ENCODE data around the gene POU6F2. TPM values are rescaled to one million over a fixed set of nuclear protein-coding genes. Genes with fewer than 3 reads are reported as not detected.

The POU6F2 gene
- total and polyA plus RNA-seq, 5 donors: 0.81 to 3.4 (median 2.9) TPM

GRCh38 chr7:39406467-39406866 lies 428.8 kb downstream of the POU6F2 start:
- DNase-seq (no peak), ATAC-seq (no peak)
- no peak overlapping the region for H3K4me3 ChIP-seq (ENCODE audit: low read length)
- WGBS: 81% methylated on average over 10 of the region's 10 CpGs
- no peaks in the 10 kb centered on the region for H3K9me3 ChIP-seq (ENCODE audit: control insufficient read depth, low read length)
- no peaks in the 10 kb centered on the region for H3K4me1 ChIP-seq (ENCODE audit: control insufficient read depth, insufficient read depth, low read length)
- no peak overlapping the region for H3K27ac ChIP-seq (ENCODE audit: low read length)
- H3K27me3 ChIP-seq (ENCODE audit: control insufficient read depth, insufficient read depth): no peaks in the 10 kb centered on the region
- intact Hi-C loops (cut with DNase I): no loop called here

DNA sequence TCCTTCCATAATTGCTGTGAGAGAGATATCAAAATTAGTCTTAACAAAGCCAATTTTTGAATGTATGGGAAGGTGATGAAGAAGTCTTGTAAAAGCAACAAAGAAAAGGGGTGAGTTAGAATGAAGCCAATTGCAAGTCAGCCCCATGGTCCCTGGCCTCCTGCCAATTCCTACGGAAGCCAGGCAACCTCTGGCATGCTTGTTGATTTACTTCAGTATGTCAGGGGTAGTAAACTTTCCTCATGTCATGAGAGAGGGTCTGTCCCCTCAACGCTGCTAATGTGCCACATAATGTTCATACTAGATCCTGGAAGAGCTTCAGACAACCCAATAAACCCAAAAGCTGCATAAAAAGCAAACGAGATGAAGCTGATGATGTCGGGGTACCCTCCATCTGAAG lies 429.4 kb downstream of the POU6F2 start:
- 51% methylated on average over 4 of the region's 4 CpGs for WGBS
- Histone ChIP-seq H3K4me1 (ENCODE audit: control insufficient read depth, insufficient read depth, low read length) (no peaks in the 10 kb centered on the region), H3K27ac (ENCODE audit: low read length) (no peak overlapping the region), H3K27me3 (ENCODE audit: control insufficient read depth, insufficient read depth) (no peaks in the 10 kb centered on the region), H3K4me3 (ENCODE audit: low read length) (no peak overlapping the region), H3K9me3 (ENCODE audit: control insufficient read depth, low read length) (no peaks in the 10 kb centered on the region)
- intact Hi-C loops (cut with DNase I): no loop called here
- DNase-seq (no peak), ATAC-seq (no peak)

GRCh38 chr7:39407723-39408122 lies 430.0 kb downstream of the POU6F2 start:
- H3K27me3 ChIP-seq (ENCODE audit: control insufficient read depth, insufficient read depth): no peaks in the 10 kb centered on the region
- H3K27ac ChIP-seq (ENCODE audit: low read length): no peak overlapping the region
- H3K4me1 ChIP-seq (ENCODE audit: control insufficient read depth, insufficient read depth, low read length): no peaks in the 10 kb centered on the region
- ATAC-seq (no peak), DNase-seq (no peak)
- no peaks in the 10 kb centered on the region for H3K9me3 ChIP-seq (ENCODE audit: control insufficient read depth, low read length)
- WGBS: 77% methylated on average over 8 of the region's 8 CpGs
- intact Hi-C loops (cut with DNase I): no loop called here
- no peak overlapping the region for H3K4me3 ChIP-seq (ENCODE audit: low read length)

GRCh38 chr7:39408906-39409305 lies 431.2 kb downstream of the POU6F2 start:
- intact Hi-C loops (cut with DNase I): no loop called here
- no peak for DNase-seq
- Histone ChIP-seq H3K9me3 (ENCODE audit: control insufficient read depth, low read length) (no peaks in the 10 kb centered on the region), H3K4me1 (ENCODE audit: control insufficient read depth, insufficient read depth, low read length) (no peaks in the 10 kb centered on the region), H3K27ac (ENCODE audit: low read length) (no peak overlapping the region), H3K27me3 (ENCODE audit: control insufficient read depth, insufficient read depth) (no peaks in the 10 kb centered on the region), H3K4me3 (ENCODE audit: low read length) (no peak overlapping the region)
- WGBS: 65% methylated on average over 1 of the region's 1 CpG
- ATAC-seq: no peak

DNA sequence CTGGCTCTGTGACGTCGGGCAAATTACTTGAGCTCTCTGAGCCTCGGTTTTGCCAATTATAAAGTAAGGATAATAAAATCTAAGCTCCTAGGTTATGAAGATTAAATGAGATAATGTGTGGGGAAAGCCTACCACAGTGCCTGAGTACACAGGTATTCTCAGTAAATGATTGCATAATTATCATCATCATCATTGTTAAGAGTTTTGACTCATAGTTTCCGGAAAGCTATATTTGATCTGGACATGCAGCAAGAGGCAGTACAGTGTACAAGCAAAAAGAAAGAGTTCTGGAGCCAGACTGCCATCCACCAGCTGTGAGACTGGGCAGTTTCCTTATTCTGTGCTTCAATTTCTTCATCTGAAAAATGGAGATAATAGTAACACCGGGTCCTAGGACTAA lies 432.9 kb downstream of the POU6F2 start:
- intact Hi-C loops (cut with DNase I): no loop called here
- no peak overlapping the region for H3K27ac ChIP-seq (ENCODE audit: low read length)
- no peak for ATAC-seq
- no peak overlapping the region for H3K4me3 ChIP-seq (ENCODE audit: low read length)
- H3K9me3 ChIP-seq (ENCODE audit: control insufficient read depth, low read length): no peaks in the 10 kb centered on the region
- no peaks in the 10 kb centered on the region for H3K27me3 ChIP-seq (ENCODE audit: control insufficient read depth, insufficient read depth)
- WGBS: 91% methylated on average over 5 of the region's 5 CpGs
- no peak for DNase-seq
- H3K4me1 ChIP-seq (ENCODE audit: control insufficient read depth, insufficient read depth, low read length): no peaks in the 10 kb centered on the region

DNA sequence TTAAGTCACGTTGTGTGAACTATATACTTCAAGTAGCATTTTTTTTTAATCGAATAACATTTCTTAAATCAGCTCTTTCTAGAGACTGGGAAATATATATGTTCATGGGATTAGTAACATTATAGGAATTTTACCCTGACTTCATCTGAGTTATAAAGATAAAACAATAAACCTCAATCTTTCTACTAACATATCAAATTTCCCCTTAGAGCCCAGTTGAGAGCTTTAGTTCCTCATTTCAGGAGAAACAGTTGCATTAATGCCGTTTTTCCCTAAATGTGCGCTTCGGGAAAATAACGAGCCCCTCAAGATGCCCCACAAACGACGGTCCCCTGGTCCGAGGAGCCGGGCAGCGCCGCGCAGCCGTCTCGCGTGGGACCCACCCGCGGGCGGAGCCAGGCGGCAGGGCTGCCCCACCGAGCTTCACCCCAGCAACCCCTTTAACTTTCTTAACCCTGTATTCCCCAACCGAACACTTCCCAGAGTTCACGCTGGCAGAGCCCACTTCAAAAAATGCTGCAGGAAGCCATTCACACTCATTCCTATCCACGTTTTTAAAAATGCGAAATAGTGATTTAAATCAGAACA lies 436.0 kb downstream of the POU6F2 start:
- Histone ChIP-seq H3K9me3 (ENCODE audit: control insufficient read depth, low read length) (no peaks in the 10 kb centered on the region), H3K4me3 (ENCODE audit: low read length) (peak overlapping the region; percentile 72), H3K4me1 (ENCODE audit: control insufficient read depth, insufficient read depth, low read length) (no peaks in the 10 kb centered on the region), H3K27ac (ENCODE audit: low read length) (no peak overlapping the region), H3K27me3 (ENCODE audit: control insufficient read depth, insufficient read depth) (no peaks in the 10 kb centered on the region)
- intact Hi-C loops (cut with DNase I): no loop called here
- DNase-seq: peak in 2 of 3 donors; percentile 49 to 53
- peak; percentile 57 to 74 for ATAC-seq
- WGBS: 7% methylated on average over 25 of the region's 25 CpGs

DNA sequence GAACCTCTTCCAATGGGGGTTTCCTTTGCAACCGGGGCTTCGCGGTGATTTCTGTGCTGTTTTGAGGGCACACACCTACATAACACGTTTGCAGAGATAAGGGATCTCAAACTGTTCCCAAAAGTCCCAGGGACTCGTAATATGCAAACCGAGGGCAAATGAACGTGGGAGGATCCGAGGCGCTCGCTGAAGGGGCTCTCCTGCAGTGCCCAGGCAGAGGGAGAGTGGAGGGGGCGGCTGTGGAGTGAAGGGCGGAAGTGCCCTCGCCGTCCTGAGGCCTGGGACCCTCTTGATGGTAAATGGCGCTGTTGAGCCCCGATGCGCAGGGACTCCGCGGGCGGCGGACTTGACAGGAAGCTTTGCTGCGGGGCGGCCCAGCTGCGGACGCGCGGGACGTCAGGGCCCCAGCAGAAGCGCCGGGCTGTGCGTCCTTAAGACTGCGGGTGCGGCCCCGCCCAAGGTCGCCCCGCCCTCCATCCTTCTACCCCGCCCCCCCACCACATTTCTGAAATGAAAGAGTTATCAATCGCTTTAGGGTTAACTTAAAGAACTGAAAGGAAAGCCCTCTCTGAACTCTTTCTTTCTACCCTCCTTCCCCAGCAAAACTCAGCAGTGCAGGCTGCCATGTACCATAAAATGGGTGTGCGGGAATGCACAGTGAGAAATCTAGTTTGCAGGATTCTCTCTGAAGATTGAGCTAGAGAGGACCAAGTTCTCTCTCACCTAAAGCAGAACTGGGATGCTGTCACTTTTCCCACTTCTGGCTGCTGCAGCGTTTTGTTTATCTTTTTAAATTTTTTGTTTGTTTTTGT lies 436.7 kb downstream of the POU6F2 start:
- Histone ChIP-seq H3K9me3 (ENCODE audit: control insufficient read depth, low read length) (no peaks in the 10 kb centered on the region), H3K27me3 (ENCODE audit: control insufficient read depth, insufficient read depth) (no peaks in the 10 kb centered on the region), H3K27ac (ENCODE audit: low read length) (no peak overlapping the region), H3K4me3 (ENCODE audit: low read length) (peak overlapping the region; percentile 72), H3K4me1 (ENCODE audit: control insufficient read depth, insufficient read depth, low read length) (no peaks in the 10 kb centered on the region)
- ATAC-seq (peak; percentile 91 to 94), DNase-seq (peak; percentile 48 to 83 (median 75))
- WGBS: 2% methylated on average over 40 of the region's 40 CpGs
- intact Hi-C loops (cut with DNase I): no loop called here

DNA sequence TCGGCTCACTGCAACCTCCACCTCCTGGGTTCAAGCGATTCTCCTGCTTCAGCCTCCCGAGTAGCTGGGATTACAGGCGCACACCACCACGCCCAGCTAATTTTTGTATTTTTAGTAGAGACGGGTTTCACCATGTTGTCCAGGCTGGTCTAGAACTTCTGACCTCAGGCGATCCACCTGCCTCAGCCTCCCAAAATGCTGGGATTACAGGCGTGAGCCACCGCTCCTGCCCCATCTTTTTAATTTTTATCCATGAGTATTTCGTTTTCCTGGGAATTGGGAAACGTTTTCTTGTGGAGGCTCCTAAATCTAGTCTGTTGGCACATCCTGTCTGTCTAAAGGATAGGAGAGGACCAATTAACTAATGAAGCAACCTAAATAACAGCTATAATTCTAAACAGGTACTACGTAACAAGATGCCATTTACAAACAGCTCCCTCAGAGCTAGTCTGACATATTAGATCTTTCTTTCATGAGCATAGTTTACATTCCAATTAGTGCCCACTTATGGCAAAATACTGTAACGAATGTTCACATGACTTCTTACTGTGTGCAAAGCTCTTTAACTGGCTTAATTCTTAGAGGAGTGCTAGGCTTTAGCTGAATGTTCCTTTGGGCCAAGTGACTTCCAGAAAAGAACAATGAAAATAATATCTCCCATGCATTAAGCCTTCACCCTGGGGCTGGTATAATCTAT lies 437.5 kb downstream of the POU6F2 start:
- ATAC-seq (no peak), DNase-seq (no peak)
- Histone ChIP-seq H3K9me3 (ENCODE audit: control insufficient read depth, low read length) (no peaks in the 10 kb centered on the region), H3K4me1 (ENCODE audit: control insufficient read depth, insufficient read depth, low read length) (no peaks in the 10 kb centered on the region), H3K4me3 (ENCODE audit: low read length) (no peak overlapping the region), H3K27me3 (ENCODE audit: control insufficient read depth, insufficient read depth) (no peaks in the 10 kb centered on the region), H3K27ac (ENCODE audit: low read length) (no peak overlapping the region)
- intact Hi-C loops (cut with DNase I): no loop called here
- WGBS: 84% methylated on average over 13 of the region's 13 CpGs

GRCh38 chr7:39416866-39417265 lies 439.2 kb downstream of the POU6F2 start:
- Histone ChIP-seq H3K4me1 (ENCODE audit: control insufficient read depth, insufficient read depth, low read length) (no peaks in the 10 kb centered on the region), H3K4me3 (ENCODE audit: low read length) (no peak overlapping the region), H3K27me3 (ENCODE audit: control insufficient read depth, insufficient read depth) (no peaks in the 10 kb centered on the region), H3K9me3 (ENCODE audit: control insufficient read depth, low read length) (no peaks in the 10 kb centered on the region), H3K27ac (ENCODE audit: low read length) (no peak overlapping the region)
- ATAC-seq (no peak), DNase-seq (no peak)
- intact Hi-C loops (cut with DNase I): no loop called here
- 80% methylated on average over 3 of the region's 3 CpGs for WGBS

DNA sequence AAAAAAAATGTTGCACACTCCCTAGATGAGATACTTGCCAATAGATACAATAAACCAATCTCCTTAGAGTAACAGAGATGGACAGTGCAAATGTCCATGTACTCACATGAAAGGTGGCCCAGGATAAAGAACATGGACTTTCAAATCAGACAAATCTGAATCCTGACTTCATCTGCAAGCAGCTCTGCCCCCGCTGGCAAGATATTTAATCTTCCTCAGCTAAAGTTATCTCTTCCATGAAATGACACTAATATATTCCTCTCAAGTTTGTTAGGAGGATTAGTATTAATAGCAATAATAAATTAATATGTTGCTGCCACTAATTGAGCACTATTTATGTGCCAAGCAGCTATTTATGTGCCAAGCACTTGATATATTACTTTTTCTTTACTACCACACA lies 439.9 kb downstream of the POU6F2 start:
- Histone ChIP-seq H3K27me3 (ENCODE audit: control insufficient read depth, insufficient read depth) (no peaks in the 10 kb centered on the region), H3K27ac (ENCODE audit: low read length) (no peak overlapping the region), H3K9me3 (ENCODE audit: control insufficient read depth, low read length) (no peaks in the 10 kb centered on the region), H3K4me1 (ENCODE audit: control insufficient read depth, insufficient read depth, low read length) (no peaks in the 10 kb centered on the region), H3K4me3 (ENCODE audit: low read length) (no peak overlapping the region)
- intact Hi-C loops (cut with DNase I): no loop called here
- 70% methylated on average over 1 of the region's 1 CpG for WGBS
- DNase-seq (no peak), ATAC-seq (no peak)

- H3K4me1 ChIP-seq (ENCODE audit: control insufficient read depth, insufficient read depth, low read length): no peaks in the 10 kb centered on the region
- 85% methylated on average over 2 of the region's 2 CpGs for WGBS
- no peak overlapping the region for H3K4me3 ChIP-seq (ENCODE audit: low read length)
- H3K27ac ChIP-seq (ENCODE audit: low read length): no peak overlapping the region
- H3K9me3 ChIP-seq (ENCODE audit: control insufficient read depth, low read length): no peaks in the 10 kb centered on the region
- H3K27me3 ChIP-seq (ENCODE audit: control insufficient read depth, insufficient read depth): no peaks in the 10 kb centered on the region
- DNase-seq (no peak), ATAC-seq (no peak)
- intact Hi-C loops (cut with DNase I): no loop called here
These were observed 443.5 kb downstream of the POU6F2 start for GRCh38 chr7:39421251-39421650.

All from right cardiac atrium (tissue), 5 donors.